IMR-90 (cell line): Measurements from ENCODE around the gene ZNF195. TPM values are rescaled to one million over a fixed set of nuclear protein-coding genes. Genes with fewer than 3 reads are reported as not detected.

Experiments
- ATAC-seq: fragments of 200-7000 bp; cut with Tn5 transposase; 2 replicates; pipeline ENCODE4 v1.9.1; 2020; ENCODE audit warnings: low read depth, mild to moderate bottlenecking, moderate library complexity
- BruUV-seq: library from RNA; stranded (reverse); fragments of 400-500 nt; replicated peaks from 2 replicates; lab custom pipeline; 2021; lab: Mats Ljungman, UMichigan
- CTCF ChIA-PET: fragments of 300-600 bp; formaldehyde crosslinking; extraction: SDS; loops from one replicate; lab custom pipeline; 2021; ENCODE audit warnings: antibody characterized with exemption; lab: Yijun Ruan, JAX
- POLR2A ChIA-PET: fragments of 300-600 bp; sonication (Branson Sonifier 250); formaldehyde crosslinking; loops from one replicate; lab custom pipeline; 2022; ENCODE audit warnings: antibody characterized with exemption; ENCODE audit not compliant: unreplicated experiment; lab: Charles Lee
- DNase-seq: peaks from one replicate; pipeline ENCODE4 v3.0.0; 2013
- H2AFZ ChIP-seq: replicated peaks from 2 replicates; pipeline ENCODE3; 2013; ENCODE audit warnings: low read length, mild to moderate bottlenecking; ENCODE audit not compliant: poor library complexity
- H2AK5ac ChIP-seq: 2 replicates; pipeline ENCODE4 v1.6.1; 2013; ENCODE audit warnings: low read depth, low read length, inconsistent platforms
- H2AK9ac ChIP-seq: replicated peaks from 2 replicates; pipeline ENCODE3; 2013; ENCODE audit warnings: mild to moderate bottlenecking, low read depth, low read length, moderate library complexity; ENCODE audit not compliant: poor library complexity
- H2BK120ac ChIP-seq: 2 replicates; pipeline ENCODE4 v1.6.1; 2013; ENCODE audit warnings: low read depth, low read length, inconsistent platforms
- H2BK15ac ChIP-seq: 3 replicates; pipeline ENCODE4 v1.6.1; 2013; ENCODE audit warnings: low read depth, low read length, inconsistent platforms
- H2BK20ac ChIP-seq: 2 replicates; pipeline ENCODE4 v1.6.1; 2013; ENCODE audit warnings: low read depth, mild to moderate bottlenecking, inconsistent platforms, low read length, moderate library complexity
- H2BK5ac ChIP-seq: 2 replicates; pipeline ENCODE4 v1.6.1; 2013; ENCODE audit warnings: mild to moderate bottlenecking, low read depth, low read length, inconsistent platforms; ENCODE audit not compliant: poor library complexity, severe bottlenecking
- H3K14ac ChIP-seq: replicated peaks from 2 replicates; pipeline ENCODE4 v1.6.1; 2013; ENCODE audit warnings: low read depth, low read length, inconsistent platforms
- H3K18ac ChIP-seq: 2 replicates; pipeline ENCODE4 v1.6.1; 2013; ENCODE audit warnings: low read depth, low read length, control low read depth
- H3K23ac ChIP-seq: 2 replicates; pipeline ENCODE4 v1.6.1; 2013; ENCODE audit warnings: low read depth, low read length, inconsistent platforms
- H3K27ac ChIP-seq: 2 replicates; pipeline ENCODE4 v1.5.1; 2013; ENCODE audit warnings: mild to moderate bottlenecking, control low read depth, low read length; ENCODE audit not compliant: insufficient read depth
- H3K27me3 ChIP-seq: 2 replicates; pipeline ENCODE4 v1.6.1; 2013; ENCODE audit warnings: low read length; ENCODE audit not compliant: control insufficient read depth, insufficient read depth
- H3K36me3 ChIP-seq: 2 replicates; pipeline ENCODE4 v1.6.1; 2013; ENCODE audit warnings: low read length, mixed read lengths; ENCODE audit not compliant: control insufficient read depth, insufficient read depth
- H3K4ac ChIP-seq: 2 replicates; pipeline ENCODE4 v1.6.1; 2013; ENCODE audit warnings: low read depth, low read length, inconsistent platforms
- H3K4me1 ChIP-seq: 2 replicates; pipeline ENCODE4 v1.6.1; 2013; ENCODE audit warnings: low read length, mixed read lengths; ENCODE audit not compliant: control insufficient read depth, insufficient read depth
- H3K4me2 ChIP-seq: 2 replicates; pipeline ENCODE4 v1.6.1; 2013; ENCODE audit warnings: low read depth, mild to moderate bottlenecking, control low read depth, low read length, moderate library complexity
- H3K4me3 ChIP-seq: 2 replicates; pipeline ENCODE4 v1.5.1; 2013; ENCODE audit warnings: low read depth, mild to moderate bottlenecking, control low read depth, low read length, moderate library complexity; ENCODE audit not compliant: insufficient read depth
- H3K56ac ChIP-seq: 2 replicates; pipeline ENCODE4 v1.6.1; 2013; ENCODE audit warnings: low read length, inconsistent platforms; ENCODE audit not compliant: insufficient read depth; ENCODE audit errors: extremely low read depth
- H3K79me1 ChIP-seq, 2 experiments: 2 replicates each; pipeline ENCODE4 v1.6.1; 2013; ENCODE audit warnings: low read length in 2 of 2, inconsistent platforms in 1 of 2, low read depth in 1 of 2
- H3K9ac ChIP-seq: 2 replicates; pipeline ENCODE4 v1.6.1; 2013; ENCODE audit warnings: low read depth, low read length, control low read depth
- H3K9me1 ChIP-seq: 2 replicates; pipeline ENCODE4 v1.6.1; 2013; ENCODE audit warnings: low read length, inconsistent platforms; ENCODE audit not compliant: insufficient read depth
- H3K9me3 ChIP-seq: 2 replicates; pipeline ENCODE4 v1.6.1; 2013; ENCODE audit warnings: low read length; ENCODE audit not compliant: control insufficient read depth, insufficient read depth
- H4K20me1 ChIP-seq: 2 replicates; pipeline ENCODE4 v1.6.1; 2013; ENCODE audit warnings: low read length, inconsistent platforms; ENCODE audit not compliant: insufficient read depth
- H4K5ac ChIP-seq: 2 replicates; pipeline ENCODE4 v1.6.1; 2013; ENCODE audit warnings: mild to moderate bottlenecking, low read depth, low read length, control low read depth
- H4K8ac ChIP-seq, 2 experiments: 2 replicates each; pipeline ENCODE4 v1.6.1; 2013; ENCODE audit warnings: low read depth in 2 of 2, low read length in 2 of 2, control low read depth in 1 of 2, inconsistent platforms in 1 of 2
- H4K91ac ChIP-seq: 2 replicates; pipeline ENCODE4 v1.6.1; 2013; ENCODE audit warnings: low read depth, low read length, inconsistent platforms; ENCODE audit not compliant: insufficient read depth
- BHLHE40 ChIP-seq: fragments of 150-350 bp; IDR thresholded peaks from 2 replicates; pipeline ENCODE4 v1.6.1; 2016; ENCODE audit warnings: mild to moderate bottlenecking, low read depth, low read length
- CEBPB ChIP-seq: IDR thresholded peaks from 2 replicates; pipeline ENCODE4 v1.6.1; 2012; ENCODE audit warnings: low read depth, low read length, improper control_type of control experiment
- CHD1 ChIP-seq: IDR thresholded peaks from 2 replicates; pipeline ENCODE4 v1.6.1; 2012; ENCODE audit warnings: low read depth, low read length, improper control_type of control experiment
- FOS ChIP-seq: fragments of 150-350 bp; IDR thresholded peaks from 2 replicates; pipeline ENCODE4 v1.6.1; 2016; ENCODE audit warnings: low read depth, low read length
- MAZ ChIP-seq: IDR thresholded peaks from 2 replicates; pipeline ENCODE4 v1.6.1; 2012; ENCODE audit warnings: low read depth, mild to moderate bottlenecking, low read length, improper control_type of control experiment, moderate library complexity, borderline replicate concordance
- NFE2L2 ChIP-seq: fragments of 150-350 bp; IDR thresholded peaks from 2 replicates; pipeline ENCODE4 v1.6.1; 2016; ENCODE audit warnings: low read depth, mild to moderate bottlenecking, low read length
- POLR2A ChIP-seq: IDR thresholded peaks from 2 replicates; pipeline ENCODE4 v1.6.1; 2012; ENCODE audit warnings: mild to moderate bottlenecking, low read depth, low read length
- RAD21 ChIP-seq: IDR thresholded peaks from 2 replicates; pipeline ENCODE4 v1.6.1; 2012; ENCODE audit warnings: low read length, improper control_type of control experiment
- RCOR1 ChIP-seq: IDR thresholded peaks from 2 replicates; pipeline ENCODE4 v1.6.1; 2012; ENCODE audit warnings: mild to moderate bottlenecking, low read length, improper control_type of control experiment; ENCODE audit not compliant: insufficient replicate concordance
- RFX5 ChIP-seq: IDR thresholded peaks from 2 replicates; pipeline ENCODE4 v1.8.0; 2012; ENCODE audit warnings: low read depth, mild to moderate bottlenecking, low read length, moderate library complexity
- SMC3 ChIP-seq: fragments of 150-350 bp; IDR thresholded peaks from 2 replicates; pipeline ENCODE4 v1.6.1; 2016; ENCODE audit warnings: low read depth, mild to moderate bottlenecking, antibody characterized with exemption, low read length, moderate library complexity
- WGBS, 2 experiments: methylation state at CpG; one replicate each; pipeline versions ENCODE4 v1.1.5 to v1.1.7; 2013; ENCODE audit warnings: missing lambda C conversion rate in 2 of 2; ENCODE audit not compliant: insufficient read length in 1 of 2; ENCODE audit errors: extremely low coverage in 2 of 2; 5-methylcytosine and 5-hydroxymethylcytosine counted together
- dilution Hi-C: fragments of 300-500 bp; cut with HindIII; formaldehyde crosslinking; loops from one replicate; pipeline ENCODE4 v1.14.3; 2018; ENCODE audit warnings: low sequenced_read_pairs; ENCODE audit not compliant: unreplicated experiment
- in situ Hi-C: fragments of 300-500 bp; cut with MboI; formaldehyde crosslinking; loops from 3 replicates; pipeline ENCODE4 v1.14.3; 2019; ENCODE audit warnings: low sequenced_read_pairs, inconsistent platforms, mixed read lengths
- intact Hi-C: fragments of 100-400 bp; cut with micrococcal nuclease; formaldehyde crosslinking; loops from 2 replicates; pipeline ENCODE4 v1.10.0; 2022
- polyA plus RNA-seq, 3 experiments: library from polyadenylated mRNA; depleted of rRNA; stranded (reverse); fragments of >200 nt; gene quantifications; 2 replicates each; pipeline ENCODE4 v1.2.3, GENCODE V29; 2012; ENCODE audit warnings: low replicate concordance in 1 of 3
- total RNA-seq: library from RNA; depleted of rRNA; stranded (reverse); fragments of >200 nt; gene quantifications from 2 replicates; pipeline ENCODE4 v1.2.3, GENCODE V29; 2012
- TF ChIP-seq, protein P1 (sequence below): fragments of 150-350 bp; IDR thresholded peaks from 2 replicates; pipeline ENCODE4 v1.6.1; 2016; ENCODE audit warnings: low read depth, mild to moderate bottlenecking, low read length, moderate library complexity, borderline replicate concordance
- TF ChIP-seq, protein P2 (sequence below): fragments of 150-350 bp; IDR thresholded peaks from 2 replicates; pipeline ENCODE4 v1.6.1; 2017; ENCODE audit warnings: mild to moderate bottlenecking, antibody characterized with exemption, low read length, low read depth
- TF ChIP-seq, protein P3 (sequence below): conservative IDR thresholded peaks from 2 replicates; pipeline ENCODE4 v1.5.1; 2012; ENCODE audit warnings: mild to moderate bottlenecking, low read depth, low read length, improper control_type of control experiment

ZNF195 gene
- total and polyA plus RNA-seq, 2 of the 4 experiments (the other 2 are of a cell fraction): 10.2 to 24.4 TPM

DNA sequence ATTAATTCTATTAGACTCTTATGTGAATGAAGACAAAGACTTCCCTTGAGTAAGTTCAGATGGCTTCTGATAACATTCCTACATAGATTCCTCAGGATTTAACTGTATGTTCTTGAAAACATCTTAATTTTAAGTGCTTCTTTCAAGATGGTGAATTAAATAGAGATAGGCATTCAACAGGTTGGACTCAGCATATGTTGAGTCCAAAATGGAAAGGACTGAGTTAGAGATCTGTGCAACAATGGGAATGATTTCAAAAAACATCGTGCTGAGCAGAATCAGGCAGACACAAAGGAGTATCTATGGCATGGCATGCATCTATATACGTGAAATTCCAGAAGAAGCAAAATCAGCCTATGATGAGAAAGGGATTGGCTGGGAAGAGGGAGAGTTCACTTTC is 36.2 kb downstream of the ZNF195 start:
- no peaks in the 10 kb centered on the region for H3K27me3 ChIP-seq
- H4K20me1 ChIP-seq: no peaks in the 10 kb centered on the region
- 14% methylated on average over 1 of the region's 2 CpGs; no CpG with 5 or more reads in 1 of the 2 experiments for WGBS, 2 experiments
- no peak overlapping the region for H3K4ac ChIP-seq
- DNase-seq (no peak), ATAC-seq (no peak)
- no peak overlapping the region for H3K9ac ChIP-seq
- H3K79me1 ChIP-seq: no peaks in the 10 kb centered on the region
- H3K4me3 ChIP-seq: no peak overlapping the region
- intact Hi-C loops: no loop called here
- H3K14ac ChIP-seq: no peak overlapping the region
- no peak overlapping the region for H2AK5ac ChIP-seq
- no peak for TF ChIP-seq RAD21
- no peak for TF ChIP-seq SMC3
- TF ChIP-seq, protein P1, sequence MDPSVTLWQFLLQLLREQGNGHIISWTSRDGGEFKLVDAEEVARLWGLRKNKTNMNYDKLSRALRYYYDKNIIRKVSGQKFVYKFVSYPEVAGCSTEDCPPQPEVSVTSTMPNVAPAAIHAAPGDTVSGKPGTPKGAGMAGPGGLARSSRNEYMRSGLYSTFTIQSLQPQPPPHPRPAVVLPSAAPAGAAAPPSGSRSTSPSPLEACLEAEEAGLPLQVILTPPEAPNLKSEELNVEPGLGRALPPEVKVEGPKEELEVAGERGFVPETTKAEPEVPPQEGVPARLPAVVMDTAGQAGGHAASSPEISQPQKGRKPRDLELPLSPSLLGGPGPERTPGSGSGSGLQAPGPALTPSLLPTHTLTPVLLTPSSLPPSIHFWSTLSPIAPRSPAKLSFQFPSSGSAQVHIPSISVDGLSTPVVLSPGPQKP: no peak
- no peak for TF ChIP-seq CEBPB
- TF ChIP-seq POLR2A: no peak
- TF ChIP-seq BHLHE40: no peak
- no peak for TF ChIP-seq FOS
- no peak for TF ChIP-seq RCOR1
- no peak for TF ChIP-seq NFE2L2
- no peak for TF ChIP-seq MAZ
- no peak for TF ChIP-seq RFX5
- TF ChIP-seq, protein P2, sequence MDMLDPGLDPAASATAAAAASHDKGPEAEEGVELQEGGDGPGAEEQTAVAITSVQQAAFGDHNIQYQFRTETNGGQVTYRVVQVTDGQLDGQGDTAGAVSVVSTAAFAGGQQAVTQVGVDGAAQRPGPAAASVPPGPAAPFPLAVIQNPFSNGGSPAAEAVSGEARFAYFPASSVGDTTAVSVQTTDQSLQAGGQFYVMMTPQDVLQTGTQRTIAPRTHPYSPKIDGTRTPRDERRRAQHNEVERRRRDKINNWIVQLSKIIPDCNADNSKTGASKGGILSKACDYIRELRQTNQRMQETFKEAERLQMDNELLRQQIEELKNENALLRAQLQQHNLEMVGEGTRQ: no peak
- no peak for TF ChIP-seq CHD1
- TF ChIP-seq, protein P3, sequence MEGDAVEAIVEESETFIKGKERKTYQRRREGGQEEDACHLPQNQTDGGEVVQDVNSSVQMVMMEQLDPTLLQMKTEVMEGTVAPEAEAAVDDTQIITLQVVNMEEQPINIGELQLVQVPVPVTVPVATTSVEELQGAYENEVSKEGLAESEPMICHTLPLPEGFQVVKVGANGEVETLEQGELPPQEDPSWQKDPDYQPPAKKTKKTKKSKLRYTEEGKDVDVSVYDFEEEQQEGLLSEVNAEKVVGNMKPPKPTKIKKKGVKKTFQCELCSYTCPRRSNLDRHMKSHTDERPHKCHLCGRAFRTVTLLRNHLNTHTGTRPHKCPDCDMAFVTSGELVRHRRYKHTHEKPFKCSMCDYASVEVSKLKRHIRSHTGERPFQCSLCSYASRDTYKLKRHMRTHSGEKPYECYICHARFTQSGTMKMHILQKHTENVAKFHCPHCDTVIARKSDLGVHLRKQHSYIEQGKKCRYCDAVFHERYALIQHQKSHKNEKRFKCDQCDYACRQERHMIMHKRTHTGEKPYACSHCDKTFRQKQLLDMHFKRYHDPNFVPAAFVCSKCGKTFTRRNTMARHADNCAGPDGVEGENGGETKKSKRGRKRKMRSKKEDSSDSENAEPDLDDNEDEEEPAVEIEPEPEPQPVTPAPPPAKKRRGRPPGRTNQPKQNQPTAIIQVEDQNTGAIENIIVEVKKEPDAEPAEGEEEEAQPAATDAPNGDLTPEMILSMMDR: no peak
- no peak overlapping the region for H3K4me2 ChIP-seq
- POLR2A ChIA-PET: no interaction called here
- no peak overlapping the region for H3K27ac ChIP-seq
- peaks cover 5% of the 10 kb centered on the region for H3K4me1 ChIP-seq
- H3K18ac ChIP-seq: no peak overlapping the region
- no peak overlapping the region for H3K23ac ChIP-seq
- H3K36me3 ChIP-seq: no peaks in the 10 kb centered on the region
- H4K91ac ChIP-seq: no peak overlapping the region
- H3K56ac ChIP-seq: no peak overlapping the region
- CTCF ChIA-PET: interaction anchor here (0.6 kb wide), 1 partner anchor 36 kb away, joined by 4 read pairs; no protein-coding TSS in a partner anchor
- H2AFZ ChIP-seq: no peak overlapping the region
- no peak overlapping the region for H4K8ac ChIP-seq
- H3K9me1 ChIP-seq: 0 out of 2 replicates have a peak, but pooled peaks cover 3% of the 10 kb centered on the region
- in situ Hi-C loops: no loop called here
- dilution Hi-C loops: no loop called here
- no peak overlapping the region for H2AK9ac ChIP-seq
- H2BK20ac ChIP-seq: no peak overlapping the region
- H3K9me3 ChIP-seq: peaks cover 10% of the 10 kb centered on the region
- H4K5ac ChIP-seq: no peak overlapping the region
- no peak overlapping the region for H2BK15ac ChIP-seq
- no peak overlapping the region for H2BK120ac ChIP-seq
- no TSS peak for BruUV-seq
- no peak overlapping the region for H2BK5ac ChIP-seq
